H9 (cell line): ENCODE data around the gene NRP2. TPM values are rescaled to one million over a fixed set of nuclear protein-coding genes. Genes with fewer than 3 reads are reported as not detected.

Source experiments
- DNase-seq: peaks from one replicate; pipeline ENCODE4 v3.0.0-alpha.2; 2017
- H2AFZ ChIP-seq: one replicate; pipeline ENCODE4 v1.6.1; 2013; ENCODE audit warnings: mild to moderate bottlenecking, low read length, control low read depth, moderate library complexity
- H2AK5ac ChIP-seq: 2 replicates; pipeline ENCODE4 v1.6.1; 2013; ENCODE audit warnings: low read length, control low read depth, mixed read lengths; ENCODE audit not compliant: insufficient read length
- H2BK120ac ChIP-seq: one replicate; pipeline ENCODE4 v1.6.1; 2013; ENCODE audit warnings: low read depth, mild to moderate bottlenecking, low read length, control low read depth, inconsistent platforms; ENCODE audit not compliant: poor library complexity, severe bottlenecking
- H2BK12ac ChIP-seq: 2 replicates; pipeline ENCODE4 v1.6.1; 2013; ENCODE audit warnings: low read length, control low read depth, mixed read lengths, low read depth; ENCODE audit not compliant: insufficient read length
- H2BK15ac ChIP-seq: 2 replicates; pipeline ENCODE4 v1.6.1; 2013; ENCODE audit warnings: low read depth, low read length, control low read depth
- H2BK20ac ChIP-seq: one replicate; pipeline ENCODE4 v1.6.1; 2013; ENCODE audit warnings: low read depth, mild to moderate bottlenecking, low read length, control low read depth, inconsistent platforms; ENCODE audit not compliant: poor library complexity, severe bottlenecking
- H2BK5ac ChIP-seq: 2 replicates; pipeline ENCODE4 v1.6.1; 2013; ENCODE audit warnings: low read length, control low read depth, mixed read lengths; ENCODE audit not compliant: insufficient read length
- H3K14ac ChIP-seq: 2 replicates; pipeline ENCODE4 v1.6.1; 2013; ENCODE audit warnings: low read length, control low read depth; ENCODE audit not compliant: insufficient read depth
- H3K18ac ChIP-seq: 2 replicates; pipeline ENCODE4 v1.6.1; 2013; ENCODE audit warnings: low read depth, mild to moderate bottlenecking, mixed read lengths, low read length, control low read depth; ENCODE audit not compliant: insufficient read length
- H3K23ac ChIP-seq: 2 replicates; pipeline ENCODE4 v1.6.1; 2013; ENCODE audit warnings: low read length, control low read depth, mixed read lengths, low read depth; ENCODE audit not compliant: insufficient read length
- H3K23me2 ChIP-seq: 2 replicates; pipeline ENCODE4 v1.6.1; 2013; ENCODE audit warnings: low read depth, mild to moderate bottlenecking, mixed read lengths, low read length, control low read depth; ENCODE audit not compliant: insufficient read length, poor library complexity, severe bottlenecking
- H3K27ac ChIP-seq: 2 replicates; pipeline ENCODE4 v1.5.1; 2013; ENCODE audit warnings: low read length, control low read depth, mixed read lengths, low read depth; ENCODE audit not compliant: insufficient read length
- H3K27me3 ChIP-seq: 2 replicates; pipeline ENCODE4 v1.6.1; 2013; ENCODE audit warnings: low read length, control low read depth, inconsistent platforms; ENCODE audit not compliant: insufficient read depth
- H3K4ac ChIP-seq: 2 replicates; pipeline ENCODE4 v1.6.1; 2013; ENCODE audit warnings: low read depth, mild to moderate bottlenecking, control low read depth, inconsistent platforms, low read length, moderate library complexity
- H3K4me1 ChIP-seq: 2 replicates; pipeline ENCODE4 v1.6.1; 2013; ENCODE audit warnings: low read length, control low read depth, inconsistent platforms; ENCODE audit not compliant: insufficient read depth
- H3K4me2 ChIP-seq: 2 replicates; pipeline ENCODE4 v1.6.1; 2013; ENCODE audit warnings: low read length, control low read depth, mixed read lengths; ENCODE audit not compliant: insufficient read length, insufficient read depth
- H3K56ac ChIP-seq: 2 replicates; pipeline ENCODE4 v1.6.1; 2013; ENCODE audit warnings: low read depth, mild to moderate bottlenecking, mixed read lengths, low read length, control low read depth; ENCODE audit not compliant: insufficient read length
- H3K79me1 ChIP-seq: 2 replicates; pipeline ENCODE4 v1.6.1; 2013; ENCODE audit warnings: low read depth, mild to moderate bottlenecking, moderate library complexity, low read length, control low read depth, inconsistent platforms; ENCODE audit not compliant: insufficient read depth, poor library complexity, severe bottlenecking
- H3K79me2 ChIP-seq: 2 replicates; pipeline ENCODE4 v1.6.1; 2013; ENCODE audit warnings: low read length, control low read depth, inconsistent platforms; ENCODE audit not compliant: insufficient read depth
- H3K9ac ChIP-seq: 2 replicates; pipeline ENCODE4 v1.6.1; 2013; ENCODE audit warnings: low read length, control low read depth, mixed read lengths; ENCODE audit not compliant: insufficient read length; ENCODE audit errors: extremely low read depth
- H3K9me3 ChIP-seq: one replicate; pipeline ENCODE4 v1.6.1; 2013; ENCODE audit warnings: low read depth, low read length, inconsistent platforms; ENCODE audit not compliant: control insufficient read depth
- H3T11ph ChIP-seq: one replicate; pipeline ENCODE4 v1.6.1; 2013; ENCODE audit warnings: mild to moderate bottlenecking, low read length, control low read depth, inconsistent platforms
- H4K20me1 ChIP-seq: one replicate; pipeline ENCODE4 v1.6.1; 2013; ENCODE audit not compliant: control insufficient read depth, insufficient read length, insufficient read depth
- H4K5ac ChIP-seq: 2 replicates; pipeline ENCODE4 v1.6.1; 2013; ENCODE audit warnings: low read depth, mild to moderate bottlenecking, mixed read lengths, low read length, control low read depth; ENCODE audit not compliant: insufficient read length
- H4K8ac ChIP-seq: replicated peaks from 2 replicates; pipeline ENCODE4 v1.6.1; 2013; ENCODE audit warnings: low read length, control low read depth, mixed read lengths, low read depth; ENCODE audit not compliant: insufficient read length
- H4K91ac ChIP-seq: 2 replicates; pipeline ENCODE4 v1.6.1; 2013; ENCODE audit warnings: low read depth, mild to moderate bottlenecking, moderate library complexity, mixed read lengths, low read length, control low read depth; ENCODE audit not compliant: insufficient read length
- H3K27ac Mint-ChIP-seq, 3 experiments: 2 replicates in 2 of 3; 3 replicates in 1 of 3; pipeline ENCODE4 v1.8.0; 2020 to 2021; ENCODE audit warnings: mixed read lengths in 3 of 3, mild to moderate bottlenecking in 1 of 3, moderate library complexity in 1 of 3
- H3K27me3 Mint-ChIP-seq: 2 replicates; pipeline ENCODE4 v1.8.0; 2021; ENCODE audit warnings: low read depth, mild to moderate bottlenecking, moderate library complexity, mixed read lengths
- H3K36me3 Mint-ChIP-seq, 3 experiments: 2 replicates in 2 of 3; 3 replicates in 1 of 3; pipeline ENCODE4 v1.8.0; 2020 to 2021; ENCODE audit warnings: low read depth in 3 of 3, mixed read lengths in 3 of 3; ENCODE audit not compliant: insufficient read depth in 1 of 3
- H3K4me1 Mint-ChIP-seq, 2 experiments: 2 replicates each; pipeline ENCODE4 v1.8.0; 2020; ENCODE audit warnings: mixed read lengths in 2 of 2
- H3K4me3 Mint-ChIP-seq, 2 experiments: 2 replicates in 1 of 2; 3 replicates in 1 of 2; pipeline ENCODE4 v1.8.0; 2020 to 2021; ENCODE audit warnings: mild to moderate bottlenecking in 2 of 2, mixed read lengths in 2 of 2, moderate library complexity in 1 of 2
- H3K9me3 Mint-ChIP-seq, 2 experiments: 2 replicates in 1 of 2; 3 replicates in 1 of 2; pipeline ENCODE4 v1.8.0; 2020; ENCODE audit warnings: mild to moderate bottlenecking in 2 of 2, mixed read lengths in 2 of 2, moderate library complexity in 1 of 2
- WGBS: extraction: QIAGEN DNeasy Blood & Tissue Kit; methylation state at CpG from one replicate; pipeline ENCODE4 v1.1.7; 2013; ENCODE audit warnings: missing lambda C conversion rate, low lambda C conversion rate, mixed read lengths; ENCODE audit not compliant: insufficient read length; ENCODE audit errors: extremely low coverage; 5-methylcytosine and 5-hydroxymethylcytosine counted together
- total RNA-seq: library from RNA; stranded (reverse); gene quantifications from 2 replicates; pipeline ENCODE4 v1.2.1, GENCODE V29; 2021
- TF ChIP-seq, protein P1 (sequence below): fragments of 200-600 bp; sonication (generic); conservative IDR thresholded peaks from 3 replicates; pipeline ENCODE4 v1.8.0; 2021; ENCODE audit warnings: antibody characterized with exemption, mild to moderate bottlenecking

Gene NRP2
- total RNA-seq, 1 experiment from 2014 or later = 19.7 TPM

DNA sequence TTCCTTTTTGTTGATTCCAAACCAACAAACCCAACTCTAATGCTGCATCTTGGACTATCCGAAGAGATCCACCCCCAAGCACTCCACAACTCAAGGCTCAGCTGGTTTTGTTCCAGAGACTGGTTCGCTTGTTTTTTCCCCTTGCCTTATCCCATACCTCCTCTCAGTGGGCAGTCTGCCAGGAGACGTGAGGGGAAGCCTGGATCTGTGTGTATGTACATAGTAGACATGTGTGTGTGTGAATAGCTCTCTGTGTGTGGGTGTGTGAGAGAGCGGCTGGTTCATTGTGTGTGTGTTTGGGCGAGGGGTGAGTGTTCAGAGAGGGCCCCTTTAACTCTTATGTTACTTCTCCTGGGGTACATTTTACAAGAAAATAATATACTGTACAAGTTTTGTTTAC lies 94.4 kb downstream of the NRP2 start:
- H3K4ac ChIP-seq = no peak overlapping the region
- TF ChIP-seq, protein P1, sequence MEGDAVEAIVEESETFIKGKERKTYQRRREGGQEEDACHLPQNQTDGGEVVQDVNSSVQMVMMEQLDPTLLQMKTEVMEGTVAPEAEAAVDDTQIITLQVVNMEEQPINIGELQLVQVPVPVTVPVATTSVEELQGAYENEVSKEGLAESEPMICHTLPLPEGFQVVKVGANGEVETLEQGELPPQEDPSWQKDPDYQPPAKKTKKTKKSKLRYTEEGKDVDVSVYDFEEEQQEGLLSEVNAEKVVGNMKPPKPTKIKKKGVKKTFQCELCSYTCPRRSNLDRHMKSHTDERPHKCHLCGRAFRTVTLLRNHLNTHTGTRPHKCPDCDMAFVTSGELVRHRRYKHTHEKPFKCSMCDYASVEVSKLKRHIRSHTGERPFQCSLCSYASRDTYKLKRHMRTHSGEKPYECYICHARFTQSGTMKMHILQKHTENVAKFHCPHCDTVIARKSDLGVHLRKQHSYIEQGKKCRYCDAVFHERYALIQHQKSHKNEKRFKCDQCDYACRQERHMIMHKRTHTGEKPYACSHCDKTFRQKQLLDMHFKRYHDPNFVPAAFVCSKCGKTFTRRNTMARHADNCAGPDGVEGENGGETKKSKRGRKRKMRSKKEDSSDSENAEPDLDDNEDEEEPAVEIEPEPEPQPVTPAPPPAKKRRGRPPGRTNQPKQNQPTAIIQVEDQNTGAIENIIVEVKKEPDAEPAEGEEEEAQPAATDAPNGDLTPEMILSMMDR = no peak
- Mint-ChIP-seq H3K36me3 (peaks cover 0 to 6% (median 5%) of the 10 kb centered on the region in 3 experiments; a peak in 2 of 7 replicates), H3K4me1 (peaks cover 13 to 14% of the 10 kb centered on the region in 2 experiments), H3K27me3 (peaks cover 14% of the 10 kb centered on the region), H3K9me3 (no peaks in the 10 kb centered on the region), H3K4me3 (no peak overlapping the region; a peak in 1 of 5 replicates), H3K27ac (no peak overlapping the region)
- no peak overlapping the region for H3K4me2 ChIP-seq
- H3K27me3 ChIP-seq = no peaks in the 10 kb centered on the region
- H3K56ac ChIP-seq = no peak overlapping the region
- no peaks in the 10 kb centered on the region for H3K79me1 ChIP-seq
- no peak overlapping the region for H4K5ac ChIP-seq
- H3K14ac ChIP-seq = no peak overlapping the region
- H3K4me1 ChIP-seq = no peaks in the 10 kb centered on the region
- H3T11ph ChIP-seq = no peak overlapping the region
- no peak overlapping the region for H2AFZ ChIP-seq
- H2BK15ac ChIP-seq = no peak overlapping the region
- no peak overlapping the region for H3K27ac ChIP-seq
- H3K79me2 ChIP-seq = no peaks in the 10 kb centered on the region
- H4K20me1 ChIP-seq = no peaks in the 10 kb centered on the region
- no peaks in the 10 kb centered on the region for H3K23me2 ChIP-seq
- H2AK5ac ChIP-seq = no peak overlapping the region
- no peak overlapping the region for H2BK20ac ChIP-seq
- H3K18ac ChIP-seq = no peak overlapping the region
- H2BK12ac ChIP-seq = no peak overlapping the region
- no peaks in the 10 kb centered on the region for H3K9me3 ChIP-seq
- no peak overlapping the region for H2BK120ac ChIP-seq
- no CpG with 5 or more reads among the region's 5 CpGs for WGBS
- no peak overlapping the region for H2BK5ac ChIP-seq
- no peak for DNase-seq
- H4K8ac ChIP-seq = no peak overlapping the region
- H3K9ac ChIP-seq = no peak overlapping the region
- no peak overlapping the region for H4K91ac ChIP-seq
- no peak overlapping the region for H3K23ac ChIP-seq
